GM19467 (cell line): ENCODE data around the gene STPG4.

Experiments used
- ATAC-seq: cut with Tn5 transposase; IDR thresholded peaks from one replicate; pipeline ENCODE4 v1.9.1; 2021; ENCODE audit warnings: mild to moderate bottlenecking, moderate library complexity; ENCODE audit not compliant: unreplicated experiment

The STPG4 gene

DNA sequence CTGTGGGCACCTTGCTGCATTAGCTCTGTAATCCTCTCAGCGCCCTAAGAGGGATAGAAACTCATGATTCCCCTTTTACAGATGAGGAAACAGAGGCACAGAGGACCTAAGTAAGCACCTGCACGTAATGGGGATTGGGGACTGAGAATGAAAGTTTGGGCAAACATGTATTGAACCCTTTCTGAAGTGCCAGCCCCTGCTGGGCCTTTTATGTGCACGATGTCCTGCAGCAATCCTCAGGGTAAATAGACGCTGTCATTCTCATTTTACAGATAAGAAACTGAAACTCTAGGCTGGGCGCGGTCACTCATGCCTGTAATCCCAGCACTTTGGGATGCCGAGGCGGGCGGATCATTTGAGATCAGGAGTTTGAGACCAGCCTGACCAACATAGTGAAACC lies 117.4 kb downstream of the STPG4 start:
- ATAC-seq, result no peak
